ENCODE results near the gene RPUSD1. TPM values are rescaled to one million over a fixed set of nuclear protein-coding genes. Genes with fewer than 3 reads are reported as not detected.

The RPUSD1 gene
- polyA plus RNA-seq, 1 of the 3 experiments (the other 2 are of a cell fraction) = 27.7 TPM

DNA sequence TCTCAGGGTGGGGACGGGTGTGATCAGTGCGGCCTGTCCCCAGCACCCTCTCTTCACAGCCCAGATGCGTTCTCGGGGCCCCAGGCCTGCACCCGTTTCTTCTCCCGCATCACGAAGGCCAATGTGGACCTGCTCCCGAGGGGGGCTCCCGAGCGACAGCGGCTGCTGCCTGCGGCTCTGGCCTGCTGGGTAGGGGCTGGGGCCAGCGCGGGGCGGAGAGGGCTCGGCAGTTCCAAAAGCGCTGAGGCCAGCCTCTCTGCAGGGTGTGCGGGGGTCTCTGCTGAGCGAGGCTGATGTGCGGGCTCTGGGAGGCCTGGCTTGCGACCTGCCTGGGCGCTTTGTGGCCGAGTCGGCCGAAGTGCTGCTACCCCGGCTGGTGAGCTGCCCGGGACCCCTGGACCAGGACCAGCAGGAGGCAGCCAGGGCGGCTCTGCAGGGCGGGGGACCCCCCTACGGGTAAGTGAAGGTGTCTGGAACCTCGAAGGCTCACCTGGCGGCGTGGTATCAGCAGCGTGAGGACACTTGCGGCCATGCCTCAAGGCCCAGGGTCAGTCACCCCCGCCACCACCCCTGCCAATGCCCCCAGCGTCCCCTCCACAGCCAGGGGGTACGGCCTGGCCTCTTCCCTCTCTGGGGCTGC, 23.2 kb downstream of the RPUSD1 start:
- H3K36me3 ChIP-seq (replicated peaks in 1 of 2; ENCODE audit: control insufficient read depth in 1 of 2, insufficient read depth in 2 of 2, low read length in 1 of 2) = no peaks in the 10 kb centered on the region
- H3K9ac ChIP-seq = no peak overlapping the region
- no peaks in the 10 kb centered on the region for H3F3A ChIP-seq (replicated peaks; ENCODE audit: insufficient read depth)
- H3K4me1 ChIP-seq (ENCODE audit: control insufficient read depth in 1 of 2, insufficient read depth in 2 of 2, low read depth in 1 of 2, low read length in 1 of 2) = no peaks in the 10 kb centered on the region
- no peaks in the 10 kb centered on the region for H3K79me2 ChIP-seq (ENCODE audit: insufficient read depth)
- no peak overlapping the region for H3K4me3 ChIP-seq (ENCODE audit: low read depth in 2 of 2, low read length in 1 of 2)
- H3K9me3 ChIP-seq = no peaks in the 10 kb centered on the region
- ChIA-PET POLR2A (no interaction called here), CTCF (no interaction called here)
- WGBS (ENCODE audit: low lambda C conversion rate) = 80% methylated on average over 5 of the region's 38 CpGs
- no peaks in the 10 kb centered on the region for H4K20me1 ChIP-seq (ENCODE audit: insufficient read depth)
- no peak overlapping the region for H2AFZ ChIP-seq (ENCODE audit: low read depth)
- TF ChIP-seq SMC3 (IDR thresholded peaks at IDR 0.05; ENCODE audit: low read depth, low read length) = no peak
- no peak for TF ChIP-seq RAD21 (IDR thresholded peaks at IDR 0.05; ENCODE audit: low read length)
- no peak for TF ChIP-seq NFIC (IDR thresholded peaks at IDR 0.05; ENCODE audit: borderline replicate concordance)
- TF ChIP-seq, protein P1, sequence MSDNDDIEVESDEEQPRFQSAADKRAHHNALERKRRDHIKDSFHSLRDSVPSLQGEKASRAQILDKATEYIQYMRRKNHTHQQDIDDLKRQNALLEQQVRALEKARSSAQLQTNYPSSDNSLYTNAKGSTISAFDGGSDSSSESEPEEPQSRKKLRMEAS (IDR thresholded peaks at IDR 0.05; ENCODE audit: low read depth) = no peak
- TF ChIP-seq ELF1 (IDR thresholded peaks at IDR 0.05) = no peak
- no peak for TF ChIP-seq JUND (IDR thresholded peaks at IDR 0.05)
- no peak for TF ChIP-seq MXI1 (IDR thresholded peaks at IDR 0.05; ENCODE audit: low read depth, low read length)
- TF ChIP-seq TEAD4 (IDR thresholded peaks at IDR 0.05; ENCODE audit: borderline replicate concordance, insufficient read depth) = no peak
- no peak for TF ChIP-seq EZH2phosphoT487 (IDR thresholded peaks at IDR 0.05; ENCODE audit: borderline replicate concordance, low read depth)
- TF ChIP-seq, protein P2, sequence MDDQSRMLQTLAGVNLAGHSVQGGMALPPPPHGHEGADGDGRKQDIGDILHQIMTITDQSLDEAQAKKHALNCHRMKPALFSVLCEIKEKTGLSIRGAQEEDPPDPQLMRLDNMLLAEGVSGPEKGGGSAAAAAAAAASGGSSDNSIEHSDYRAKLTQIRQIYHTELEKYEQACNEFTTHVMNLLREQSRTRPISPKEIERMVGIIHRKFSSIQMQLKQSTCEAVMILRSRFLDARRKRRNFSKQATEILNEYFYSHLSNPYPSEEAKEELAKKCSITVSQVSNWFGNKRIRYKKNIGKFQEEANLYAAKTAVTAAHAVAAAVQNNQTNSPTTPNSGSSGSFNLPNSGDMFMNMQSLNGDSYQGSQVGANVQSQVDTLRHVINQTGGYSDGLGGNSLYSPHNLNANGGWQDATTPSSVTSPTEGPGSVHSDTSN (IDR thresholded peaks at IDR 0.05) = no peak
- TF ChIP-seq, protein P3, sequence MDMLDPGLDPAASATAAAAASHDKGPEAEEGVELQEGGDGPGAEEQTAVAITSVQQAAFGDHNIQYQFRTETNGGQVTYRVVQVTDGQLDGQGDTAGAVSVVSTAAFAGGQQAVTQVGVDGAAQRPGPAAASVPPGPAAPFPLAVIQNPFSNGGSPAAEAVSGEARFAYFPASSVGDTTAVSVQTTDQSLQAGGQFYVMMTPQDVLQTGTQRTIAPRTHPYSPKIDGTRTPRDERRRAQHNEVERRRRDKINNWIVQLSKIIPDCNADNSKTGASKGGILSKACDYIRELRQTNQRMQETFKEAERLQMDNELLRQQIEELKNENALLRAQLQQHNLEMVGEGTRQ (IDR thresholded peaks at IDR 0.05; ENCODE audit: borderline replicate concordance, low read depth, low read length) = no peak
- no peak for TF ChIP-seq POLR2AphosphoS5 (IDR thresholded peaks at IDR 0.05; ENCODE audit: low read depth, low read length)
- no peak overlapping the region for H3K4me2 ChIP-seq
- no peak overlapping the region for H3K27ac ChIP-seq (ENCODE audit: low read depth in 2 of 2, low read length in 1 of 2)
- no peak for DNase-seq
- no peaks in the 10 kb centered on the region for H3K27me3 ChIP-seq (ENCODE audit: insufficient read depth)
- H3K9me2 ChIP-seq = no peaks in the 10 kb centered on the region

DNA sequence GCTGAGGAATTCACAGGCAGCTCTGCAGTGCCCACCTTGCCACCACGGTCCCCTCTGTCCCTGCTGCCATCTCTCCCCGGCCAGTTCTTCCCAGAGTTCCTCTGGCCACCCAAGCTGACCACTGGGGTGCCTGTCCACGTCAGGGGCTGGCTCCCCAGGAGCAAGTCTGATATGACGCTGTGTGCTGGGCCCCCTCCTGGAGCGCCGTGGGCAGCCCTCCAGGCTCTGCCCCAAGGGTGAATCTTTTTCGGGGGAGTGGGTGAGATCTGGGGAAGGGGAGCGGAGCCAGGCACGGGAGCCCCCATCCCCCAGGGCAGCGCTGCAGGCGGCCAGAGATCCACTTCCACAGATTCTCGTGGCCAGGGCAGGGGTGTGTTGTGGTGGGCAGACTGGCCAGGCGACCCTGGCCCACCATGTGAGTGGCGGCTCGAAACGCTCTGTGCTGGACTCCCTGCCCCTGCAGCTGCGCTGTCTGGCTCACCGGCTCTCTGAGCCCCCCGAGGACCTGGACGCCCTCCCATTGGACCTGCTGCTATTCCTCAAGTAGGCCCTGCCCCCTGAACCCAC, 23.9 kb downstream of the RPUSD1 start:
- no peak for DNase-seq
- ChIA-PET CTCF (no interaction called here), POLR2A (no interaction called here)
- no peak overlapping the region for H3K4me2 ChIP-seq
- TF ChIP-seq RCOR1 (IDR thresholded peaks at IDR 0.05; ENCODE audit: low read length) = no peak
- TF ChIP-seq GATA2 (CRISPR knock-in tag; IDR thresholded peaks at IDR 0.05) = no peak
- TF ChIP-seq, protein P3 (IDR thresholded peaks at IDR 0.05; ENCODE audit: borderline replicate concordance, low read depth, low read length) = no peak
- no peak for TF ChIP-seq SMC3 (IDR thresholded peaks at IDR 0.05; ENCODE audit: low read depth, low read length)
- TF ChIP-seq, protein P1 (IDR thresholded peaks at IDR 0.05; ENCODE audit: low read depth) = no peak
- TF ChIP-seq ELF1 (IDR thresholded peaks at IDR 0.05) = no peak
- no peak for TF ChIP-seq MEF2A (IDR thresholded peaks at IDR 0.05; ENCODE audit: borderline replicate concordance, low read depth)
- TF ChIP-seq TCF12 (IDR thresholded peaks at IDR 0.05) = no peak
- TF ChIP-seq FOSL2 (IDR thresholded peaks at IDR 0.05; ENCODE audit: borderline replicate concordance, low read depth) = no peak
- no peaks in the 10 kb centered on the region for H4K20me1 ChIP-seq (ENCODE audit: insufficient read depth)
- no peak overlapping the region for H3K9ac ChIP-seq
- H3K9me2 ChIP-seq = no peaks in the 10 kb centered on the region
- no peak overlapping the region for H3K27ac ChIP-seq (ENCODE audit: low read depth in 2 of 2, low read length in 1 of 2)
- 20% methylated on average over 7 of the region's 20 CpGs for WGBS (ENCODE audit: low lambda C conversion rate)
- H2AFZ ChIP-seq (ENCODE audit: low read depth) = no peak overlapping the region
- H3K79me2 ChIP-seq (ENCODE audit: insufficient read depth) = no peaks in the 10 kb centered on the region
- H3K27me3 ChIP-seq (ENCODE audit: insufficient read depth) = no peaks in the 10 kb centered on the region
- H3F3A ChIP-seq (replicated peaks; ENCODE audit: insufficient read depth) = no peaks in the 10 kb centered on the region
- H3K4me3 ChIP-seq (ENCODE audit: low read depth in 2 of 2, low read length in 1 of 2) = no peak overlapping the region
- H3K9me3 ChIP-seq = no peaks in the 10 kb centered on the region
- H3K36me3 ChIP-seq (replicated peaks in 1 of 2; ENCODE audit: control insufficient read depth in 1 of 2, insufficient read depth in 2 of 2, low read length in 1 of 2) = no peaks in the 10 kb centered on the region
- no peaks in the 10 kb centered on the region for H3K4me1 ChIP-seq (ENCODE audit: control insufficient read depth in 1 of 2, insufficient read depth in 2 of 2, low read depth in 1 of 2, low read length in 1 of 2)
